HG02973 (cell line): Measurements from ENCODE around the gene CCDC28B.

Experiments used
- ATAC-seq: cut with Tn5 transposase; IDR thresholded peaks from one replicate; pipeline ENCODE4 v1.9.1; 2021; ENCODE audit warnings: moderate library complexity; ENCODE audit not compliant: unreplicated experiment

Gene CCDC28B

GRCh38 chr1:32220746-32221580 lies 20.6 kb downstream of the CCDC28B start:
- ATAC-seq: no peak

- no peak for ATAC-seq
These were observed 21.2 kb downstream of the CCDC28B start for GRCh38 chr1:32221581-32221979.

DNA sequence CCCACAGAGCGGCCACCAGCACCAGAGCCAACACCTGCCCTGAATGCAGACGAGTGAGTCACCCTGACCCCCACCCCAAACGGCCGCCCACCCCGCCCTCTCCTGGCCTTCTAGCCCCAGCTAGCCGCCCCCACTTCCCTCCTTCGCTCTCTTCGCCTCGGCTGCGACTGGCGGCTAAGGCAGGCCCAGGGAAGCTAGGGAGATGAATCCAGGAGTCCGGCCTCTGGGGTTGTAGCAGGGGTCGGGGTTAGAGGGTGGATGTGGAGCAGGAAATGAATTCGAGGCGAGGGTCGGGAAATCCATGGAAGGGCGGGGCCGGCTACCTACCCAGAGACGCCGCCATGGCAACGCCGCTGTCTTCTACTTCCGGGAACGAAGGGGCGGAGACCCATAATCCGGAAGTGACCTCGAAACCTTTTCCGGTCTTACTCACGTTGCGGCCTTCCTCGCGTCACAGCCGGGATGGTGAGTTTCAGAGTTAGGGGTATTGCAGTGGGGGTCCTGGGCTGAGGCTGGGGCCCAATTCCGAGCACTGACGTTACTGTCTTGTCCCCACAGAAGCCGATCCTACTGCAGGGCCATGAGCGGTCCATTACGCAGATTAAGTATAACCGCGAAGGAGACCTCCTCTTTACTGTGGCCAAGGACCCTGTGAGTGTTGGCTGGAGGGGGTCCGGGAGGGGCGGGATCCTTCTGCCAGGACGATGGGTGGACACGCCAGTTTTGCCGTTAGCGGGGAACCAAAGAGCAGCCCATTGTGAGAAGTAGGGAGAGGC lies 21.8 kb downstream of the CCDC28B start, which contains the start of the genes EIF3I and TMEM234:
EIF3I (plus strand) TSS at position 428 of the 776 bp plus-strand sequence; CDS start at position 463, 35 bp downstream.
TMEM234 (minus strand) TSS at position 374 of the 776 bp plus-strand sequence; CDS start at position 343, 31 bp downstream.
- ATAC-seq: peak; percentile 87

GRCh38 chr1:32223683-32224082 lies 23.3 kb downstream of the CCDC28B start:
- no peak for ATAC-seq

DNA sequence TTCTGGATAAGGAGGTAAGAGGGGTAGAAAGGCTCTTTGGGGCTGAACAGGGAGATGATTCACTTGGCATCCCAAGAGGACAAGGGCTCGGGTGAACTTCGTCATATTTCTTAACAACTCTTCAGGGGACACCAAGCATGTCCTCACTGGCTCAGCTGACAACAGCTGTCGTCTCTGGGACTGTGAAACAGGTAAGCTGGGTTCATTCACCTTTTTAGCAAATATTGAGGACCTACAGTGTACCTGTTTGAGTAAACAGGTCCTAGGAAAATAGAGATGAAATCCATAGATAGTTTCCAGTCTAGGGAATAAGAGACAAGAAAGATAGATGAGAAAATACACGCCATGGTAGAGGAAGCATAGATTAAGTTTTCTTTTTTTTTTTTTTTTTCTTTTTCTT lies 23.9 kb downstream of the CCDC28B start:
- ATAC-seq: no peak

GRCh38 chr1:32228771-32229170 lies 28.4 kb downstream of the CCDC28B start:
- no peak for ATAC-seq

GRCh38 chr1:32231843-32232432 lies 31.5 kb downstream of the CCDC28B start:
- no peak for ATAC-seq

- no peak for ATAC-seq
These were observed 32.3 kb downstream of the CCDC28B start for GRCh38 chr1:32232558-32233304.

DNA sequence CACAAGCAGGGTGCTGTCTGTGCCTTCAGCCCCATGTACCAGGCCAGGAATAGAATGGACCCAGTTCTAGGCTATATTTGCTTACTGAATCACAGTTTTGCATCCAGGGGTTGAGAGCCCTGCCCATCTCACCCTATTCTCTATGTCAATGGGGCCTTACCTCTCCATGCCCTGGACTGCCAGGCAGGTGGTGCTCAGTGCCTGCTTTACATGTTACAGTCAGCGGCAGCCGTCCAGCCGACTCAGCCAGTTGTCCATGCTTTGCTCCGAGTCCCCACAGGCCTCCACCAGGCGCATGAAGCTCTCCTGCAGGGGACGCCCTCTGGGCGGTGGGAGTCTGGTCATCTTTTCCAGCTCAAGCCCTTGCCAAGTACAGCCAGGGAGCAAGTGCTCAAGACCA lies 34.4 kb downstream of the CCDC28B start:
- ATAC-seq: no peak

DNA sequence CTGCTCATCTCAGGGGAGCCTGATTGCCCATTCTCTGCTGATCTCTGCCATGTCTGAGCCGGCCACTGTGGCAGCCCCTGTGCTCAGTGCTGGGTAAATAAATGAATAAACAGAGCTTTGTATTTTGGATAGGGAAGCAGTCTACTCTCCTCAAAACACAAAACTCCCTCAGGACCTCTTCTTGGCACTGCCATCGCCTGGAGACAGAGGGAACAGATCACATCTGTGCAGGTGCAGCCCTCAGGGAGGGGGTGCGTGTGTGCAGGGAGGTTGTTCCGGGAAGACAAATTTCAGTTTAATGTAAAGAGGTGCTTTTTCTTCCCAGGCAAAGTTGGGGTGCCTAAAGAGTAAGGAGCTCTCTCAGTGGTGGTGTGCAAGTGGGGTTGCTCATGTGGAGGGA lies 38.9 kb downstream of the CCDC28B start:
- ATAC-seq: no peak

- ATAC-seq: no peak
These were observed 39.4 kb downstream of the CCDC28B start for GRCh38 chr1:32239790-32240139.

DNA sequence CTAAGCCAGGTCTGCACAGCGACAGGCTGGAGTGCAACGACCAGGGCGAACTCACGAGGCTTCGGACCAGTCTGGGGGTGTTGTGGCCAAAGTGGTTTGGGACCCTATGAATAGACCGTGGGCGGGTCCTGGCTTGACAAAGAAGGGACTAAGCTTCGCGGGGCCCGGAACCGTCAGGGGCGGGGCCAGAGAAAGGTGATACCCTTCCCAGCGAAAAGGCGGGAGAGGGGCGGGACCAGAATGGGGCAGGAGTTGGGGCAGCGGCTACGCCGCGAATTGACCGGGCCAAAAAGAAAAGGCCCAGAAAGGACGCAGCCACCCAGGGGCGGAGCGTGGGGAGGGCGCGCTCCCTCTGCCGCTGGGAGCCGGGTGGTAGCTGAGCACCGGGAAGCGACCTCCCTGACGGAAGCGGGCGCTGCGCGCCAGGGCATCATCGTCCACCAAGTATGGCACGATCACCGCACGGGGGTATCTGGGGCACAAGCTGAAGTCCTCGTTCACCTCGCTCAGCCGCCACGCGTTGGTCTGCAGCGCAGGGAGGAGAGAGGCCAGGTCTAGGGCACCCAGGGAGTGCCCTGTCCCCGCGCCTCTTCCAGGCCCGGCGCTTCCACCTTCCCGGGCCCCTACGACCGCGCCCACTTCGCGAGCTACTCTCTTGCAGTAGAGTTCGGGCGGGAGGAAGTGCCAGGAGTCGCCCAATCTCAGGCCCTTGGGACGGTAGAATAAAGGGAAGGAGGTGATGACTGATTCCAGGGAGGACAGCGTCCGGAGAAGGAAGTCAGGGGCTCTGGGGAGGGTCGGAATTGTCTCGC lies 40.0 kb downstream of the CCDC28B start:
- ATAC-seq: no peak

DNA sequence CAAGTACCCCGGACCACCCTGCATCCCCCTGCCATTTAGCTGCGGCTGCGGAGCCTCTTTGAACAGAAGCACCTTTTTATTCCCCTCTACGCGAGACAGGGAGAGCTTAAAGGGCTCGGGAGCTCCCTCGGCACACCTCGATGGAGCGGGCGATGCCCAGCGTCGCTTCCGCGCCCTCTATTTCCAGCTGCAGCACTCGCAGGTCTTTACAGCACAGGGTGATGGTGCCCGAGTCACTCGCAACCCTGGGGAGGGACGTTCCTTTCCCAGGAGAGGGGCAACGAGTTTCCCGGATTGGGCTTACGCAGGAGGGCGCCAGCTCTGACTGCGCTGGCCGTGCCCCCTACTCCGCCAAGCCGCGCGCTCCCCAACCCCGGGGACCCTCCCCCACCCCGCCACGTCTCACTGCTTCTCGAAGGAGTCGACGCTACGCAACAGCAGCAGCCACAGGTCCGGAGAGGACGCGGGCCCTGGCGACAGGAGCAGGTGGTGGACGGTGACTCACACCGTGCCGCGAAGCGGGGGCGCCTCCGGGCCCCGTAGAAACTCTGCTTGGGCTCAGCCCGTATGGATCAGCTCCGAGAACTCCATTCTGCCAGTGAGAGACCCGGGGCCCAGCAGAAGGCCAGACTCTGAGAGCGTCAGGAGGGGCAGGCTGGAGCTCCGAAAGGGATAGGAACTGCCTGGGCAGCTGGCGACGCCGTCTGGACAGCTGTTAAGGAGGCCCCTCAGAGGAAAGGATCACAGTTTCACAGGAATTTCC lies 40.8 kb downstream of the CCDC28B start:
- no peak for ATAC-seq

DNA sequence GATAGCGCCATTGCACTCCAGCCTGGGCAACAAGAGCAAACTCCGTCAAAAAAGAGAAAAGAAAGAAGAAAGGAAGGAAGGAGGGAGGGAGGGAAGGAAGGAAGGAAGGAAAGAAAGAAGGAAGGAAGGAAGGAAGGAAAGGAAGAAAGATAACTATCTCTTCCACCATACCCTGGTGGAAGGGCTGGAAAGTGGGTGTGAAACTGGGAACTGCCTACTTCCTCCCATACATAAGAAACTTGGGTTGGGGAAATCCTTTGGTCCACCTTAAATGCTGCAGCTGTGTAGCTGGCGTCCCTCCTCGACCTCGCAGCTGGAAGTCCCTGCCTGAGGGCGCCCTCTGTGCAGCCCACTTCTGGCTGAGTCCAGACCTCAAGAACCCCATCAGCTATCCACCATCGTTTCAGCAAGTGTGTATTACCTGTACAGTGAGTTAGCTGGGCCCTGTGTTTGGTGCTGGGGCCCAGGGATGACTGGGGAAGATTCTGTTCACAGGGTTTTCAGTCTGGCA lies 42.0 kb downstream of the CCDC28B start:
- no peak for ATAC-seq

GRCh38 chr1:32246888-32247273 lies 46.5 kb downstream of the CCDC28B start, which contains the start of gene FAM167B:
Gene FAM167B (plus strand): TSS chr1:32247222. CDS start chr1:32247422, 200 bp downstream.
- ATAC-seq: no peak

DNA sequence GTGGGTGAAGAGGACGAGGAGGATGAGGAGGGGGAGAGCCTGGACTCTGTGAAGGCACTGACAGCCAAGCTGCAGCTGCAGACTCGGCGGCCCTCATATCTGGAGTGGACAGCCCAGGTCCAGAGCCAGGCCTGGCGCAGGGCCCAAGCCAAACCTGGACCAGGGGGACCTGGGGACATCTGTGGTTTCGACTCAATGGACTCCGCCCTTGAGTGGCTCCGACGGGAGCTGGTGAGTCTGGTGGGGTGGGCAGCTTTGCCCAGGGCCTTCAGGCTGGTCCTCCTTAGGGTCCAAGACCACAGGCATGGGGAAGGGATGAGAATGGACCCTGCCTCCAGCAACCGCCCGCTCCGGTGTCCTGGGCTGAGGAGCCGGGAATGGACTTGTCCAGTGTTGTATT lies 47.1 kb downstream of the CCDC28B start:
- no peak for ATAC-seq

DNA sequence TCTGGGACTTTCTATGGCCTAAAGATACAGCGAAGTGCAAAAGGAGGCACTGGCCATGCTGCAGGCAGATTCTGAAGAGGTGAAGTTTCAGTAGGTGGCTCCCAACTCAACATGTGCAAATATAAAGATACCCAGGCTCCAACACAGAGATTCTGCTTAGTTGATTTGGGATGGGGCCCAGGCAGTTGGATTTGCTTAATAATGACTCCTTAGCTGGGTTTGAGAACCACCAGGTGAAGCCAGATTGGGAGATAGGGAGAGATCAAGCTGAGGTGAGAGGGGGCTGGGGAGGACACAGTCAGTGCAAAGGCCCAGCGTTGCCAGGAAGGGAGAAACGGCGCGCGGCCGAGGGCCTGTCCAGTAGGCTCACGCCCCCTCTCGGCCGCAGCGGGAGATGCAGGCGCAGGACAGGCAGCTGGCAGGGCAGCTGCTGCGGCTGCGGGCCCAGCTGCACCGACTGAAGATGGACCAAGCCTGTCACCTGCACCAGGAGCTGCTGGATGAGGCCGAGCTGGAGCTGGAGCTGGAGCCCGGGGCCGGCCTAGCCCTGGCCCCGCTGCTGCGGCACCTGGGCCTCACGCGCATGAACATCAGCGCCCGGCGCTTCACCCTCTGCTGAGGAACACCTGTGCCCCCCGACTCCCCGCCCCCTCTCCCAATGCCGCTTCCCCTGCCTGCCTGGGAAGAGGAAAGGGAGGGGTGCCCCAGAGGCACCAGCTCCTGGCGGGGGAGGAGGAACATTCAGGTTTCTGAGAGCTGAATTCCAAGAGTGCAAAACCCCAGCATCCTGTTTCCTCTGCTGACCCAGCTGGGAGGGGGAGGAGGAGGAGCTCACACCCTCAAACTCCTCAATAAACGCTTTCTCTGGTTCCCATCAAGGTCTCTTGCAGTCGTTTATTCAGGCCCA lies 47.8 kb downstream of the CCDC28B start:
- ATAC-seq: no peak
